Hematopoietic multipotent progenitor cell treated with erythropoietin and hydrocortisone succinate and interleukin-3 and kit ligand, for 4 days (in vitro differentiated cells): ENCODE measurements around the gene HDAC4.
A peak's percentile ranks its signal among the peaks of the same experiment; 100 is the strongest.

Source experiments
- DNase-seq: peaks from one replicate; pipeline ENCODE4 v3.0.0-alpha.2; 2015

The HDAC4 gene

GRCh38 chr2:239229545-239230279, 171.1 kb downstream of the HDAC4 start:
- DNase-seq = no peak

- no peak for DNase-seq
Observed at GRCh38 chr2:239227661-239228371, 173.0 kb downstream of the HDAC4 start.

- no peak for DNase-seq
Observed at GRCh38 chr2:239226677-239227581, 173.9 kb downstream of the HDAC4 start.

DNA sequence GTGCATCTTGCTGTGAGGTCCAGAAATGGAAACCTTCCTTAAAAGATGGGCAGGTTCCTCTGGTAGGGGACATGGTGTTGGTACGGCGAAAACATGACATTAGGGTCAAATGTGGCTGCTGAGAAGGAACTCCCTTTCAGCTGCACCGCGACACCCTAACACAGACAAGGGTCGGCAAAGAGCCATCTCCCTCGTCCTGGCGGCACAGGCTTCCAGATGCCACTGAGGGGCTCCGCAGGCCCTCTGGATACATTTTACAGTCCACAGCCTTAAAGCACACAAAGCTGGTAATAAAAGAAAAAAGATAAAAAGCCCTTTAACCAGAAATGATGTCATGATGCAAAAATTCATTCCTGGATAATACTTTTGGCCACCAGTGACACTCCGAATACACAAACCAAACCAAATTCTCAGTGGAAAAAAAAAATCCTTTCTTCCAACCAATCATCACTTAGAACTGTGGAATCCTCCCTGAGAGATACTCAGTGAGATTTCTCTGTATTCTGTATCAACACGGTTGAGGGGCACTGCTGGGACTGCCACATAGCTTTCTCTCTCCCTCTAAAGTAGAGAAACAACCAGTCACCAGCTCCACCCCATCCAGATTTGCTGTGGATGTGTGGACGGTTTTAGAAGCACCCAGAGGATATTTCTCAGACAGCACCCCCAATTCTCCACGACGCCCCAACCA, 174.8 kb downstream of the HDAC4 start:
- no peak for DNase-seq

- no peak for DNase-seq
Observed at GRCh38 chr2:239225371-239225851, 175.4 kb downstream of the HDAC4 start.

GRCh38 chr2:239224955-239225354, 175.9 kb downstream of the HDAC4 start:
- DNase-seq = no peak

DNA sequence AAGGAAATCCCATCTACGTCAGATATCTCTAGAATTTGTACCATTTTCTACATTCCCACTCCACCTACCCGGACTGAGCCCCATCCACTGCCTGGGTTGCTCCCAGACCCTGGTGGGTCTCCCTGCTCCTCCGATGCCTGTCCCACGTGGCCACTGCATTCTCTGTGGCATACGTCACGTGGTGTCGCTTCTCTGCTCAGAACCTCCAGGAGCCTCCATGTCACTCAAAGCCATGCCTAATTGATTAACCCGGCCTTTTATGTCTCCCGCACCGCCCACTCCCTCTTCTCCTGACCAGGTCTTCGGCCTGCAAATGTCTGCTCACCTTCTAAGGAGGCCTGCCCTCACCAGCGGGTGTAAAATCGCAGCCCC, 176.6 kb downstream of the HDAC4 start:
- no peak for DNase-seq

DNA sequence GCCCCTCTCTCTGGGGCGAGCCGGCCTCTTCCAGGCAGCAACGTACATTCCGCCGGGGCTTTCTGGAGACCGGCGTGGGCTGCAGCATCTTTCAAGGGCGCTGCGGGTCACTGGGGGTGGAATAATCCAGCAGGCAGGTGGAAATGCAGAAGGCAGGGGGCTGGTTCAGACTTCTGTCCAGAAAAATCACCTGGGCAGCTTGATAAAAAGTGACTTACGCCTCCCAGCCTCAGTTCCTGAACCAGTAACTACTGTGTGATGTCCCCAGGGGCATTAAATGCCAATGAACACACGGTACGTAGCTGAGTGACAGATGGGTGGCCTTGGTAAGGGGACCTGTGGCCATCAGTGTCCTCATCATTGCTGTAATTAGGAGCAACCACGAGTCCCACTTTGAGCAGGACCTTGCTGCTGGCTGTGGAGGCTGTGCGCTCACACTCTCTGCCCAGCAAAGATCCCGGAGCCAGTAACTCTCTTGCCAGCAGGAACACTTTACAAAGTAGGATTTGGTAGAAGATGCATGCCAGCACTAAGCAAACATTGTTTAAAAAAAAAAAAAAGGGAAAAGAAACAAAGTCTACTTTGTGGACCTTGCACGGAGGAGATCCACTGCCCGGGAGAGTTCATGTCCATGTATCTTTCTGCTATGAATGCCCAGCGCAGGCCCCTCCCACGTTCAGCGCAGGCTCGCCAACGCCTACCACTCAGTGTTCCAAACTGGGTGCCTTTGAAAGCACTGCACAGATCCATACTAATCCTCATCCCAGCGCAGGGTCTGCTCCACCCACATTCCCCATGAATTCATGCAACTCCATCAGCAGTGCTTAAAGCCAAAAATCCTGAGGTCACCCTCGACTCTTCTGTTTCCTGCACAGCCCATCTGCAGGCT, 177.3 kb downstream of the HDAC4 start:
- DNase-seq = no peak

DNA sequence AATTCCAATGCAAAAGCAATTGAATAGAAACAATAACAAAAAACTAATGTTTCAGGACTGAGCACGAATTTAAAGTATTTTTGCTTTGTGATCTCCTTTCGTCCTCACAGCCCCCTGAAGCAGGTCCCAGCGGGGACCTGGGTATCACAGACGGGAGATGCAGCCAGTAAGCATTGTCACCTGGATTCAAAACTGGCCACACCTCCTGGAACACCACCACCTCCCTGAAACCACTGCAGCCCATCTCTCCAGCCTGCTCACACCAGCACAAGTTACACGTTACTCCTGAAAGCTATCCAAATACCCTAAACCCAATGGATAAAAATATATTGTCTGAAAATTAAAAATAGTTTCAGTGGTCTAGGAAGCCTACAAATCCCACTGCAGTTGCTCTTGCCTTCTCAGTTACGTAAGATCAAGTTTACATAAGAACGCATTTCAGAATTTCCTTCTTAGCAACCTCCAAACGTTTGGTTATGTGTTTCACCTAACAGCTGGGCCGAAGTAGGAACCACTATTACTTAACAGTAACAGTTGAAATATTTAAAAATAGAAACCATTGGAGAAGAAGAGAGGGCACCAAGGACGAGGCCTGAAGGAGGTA, 178.0 kb downstream of the HDAC4 start:
- peak; percentile 81 for DNase-seq

DNA sequence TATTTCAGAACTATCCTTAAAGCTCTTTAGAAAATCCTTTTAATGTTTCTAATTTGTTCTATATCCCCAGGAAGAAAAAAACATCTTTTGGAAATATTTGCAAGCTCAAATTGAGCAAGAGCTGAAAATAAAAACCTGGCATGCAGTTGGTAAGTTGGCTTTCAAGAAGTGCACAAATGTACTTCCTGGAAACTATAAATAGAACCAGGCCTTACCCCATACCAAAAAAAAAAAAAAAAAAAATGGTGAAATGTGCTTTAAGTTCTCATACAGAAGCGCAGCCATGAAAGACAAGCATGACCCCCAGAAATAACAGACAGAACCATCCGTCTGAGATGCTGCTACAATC, 178.5 kb downstream of the HDAC4 start:
- DNase-seq = peak; percentile 82

DNA sequence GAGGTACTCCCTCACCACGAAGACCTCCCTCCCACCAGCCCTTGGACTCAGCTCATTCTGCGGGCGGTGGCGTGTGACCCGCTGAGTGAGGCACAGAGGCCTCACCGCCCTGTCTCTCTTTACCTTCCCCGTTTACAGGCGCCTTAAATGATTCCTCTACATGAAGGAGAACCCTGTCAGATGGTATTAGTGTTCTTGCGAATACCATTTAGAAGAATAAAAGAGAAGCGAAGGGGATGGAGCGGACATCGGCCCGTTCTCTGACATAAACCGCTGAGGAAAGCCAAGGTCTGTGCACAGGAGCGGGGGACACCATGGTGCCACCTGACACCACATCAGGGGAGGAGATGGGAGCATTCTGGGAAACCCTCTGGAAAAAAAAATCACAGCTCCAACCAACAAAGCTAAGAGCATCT, 179.8 kb downstream of the HDAC4 start:
- no peak for DNase-seq

DNA sequence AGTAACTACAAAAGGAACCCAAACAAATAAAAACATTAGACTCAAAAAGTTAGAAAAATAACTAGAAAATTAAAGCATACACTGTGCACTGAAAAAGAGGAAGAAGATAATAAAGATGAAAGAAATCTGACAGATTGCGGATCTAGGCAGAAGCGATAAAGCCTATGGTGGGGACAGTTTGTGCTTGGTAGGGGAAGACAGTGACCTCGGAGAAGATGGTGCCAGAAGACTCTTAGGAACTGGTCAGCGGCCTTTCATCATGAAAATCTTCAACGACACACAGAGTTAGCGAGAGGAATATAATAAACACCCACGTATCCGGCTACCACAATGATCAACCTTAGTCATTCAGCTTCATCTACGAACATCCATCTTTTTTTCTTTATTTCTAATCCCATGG, 180.5 kb downstream of the HDAC4 start:
- DNase-seq = peak; percentile 63

DNA sequence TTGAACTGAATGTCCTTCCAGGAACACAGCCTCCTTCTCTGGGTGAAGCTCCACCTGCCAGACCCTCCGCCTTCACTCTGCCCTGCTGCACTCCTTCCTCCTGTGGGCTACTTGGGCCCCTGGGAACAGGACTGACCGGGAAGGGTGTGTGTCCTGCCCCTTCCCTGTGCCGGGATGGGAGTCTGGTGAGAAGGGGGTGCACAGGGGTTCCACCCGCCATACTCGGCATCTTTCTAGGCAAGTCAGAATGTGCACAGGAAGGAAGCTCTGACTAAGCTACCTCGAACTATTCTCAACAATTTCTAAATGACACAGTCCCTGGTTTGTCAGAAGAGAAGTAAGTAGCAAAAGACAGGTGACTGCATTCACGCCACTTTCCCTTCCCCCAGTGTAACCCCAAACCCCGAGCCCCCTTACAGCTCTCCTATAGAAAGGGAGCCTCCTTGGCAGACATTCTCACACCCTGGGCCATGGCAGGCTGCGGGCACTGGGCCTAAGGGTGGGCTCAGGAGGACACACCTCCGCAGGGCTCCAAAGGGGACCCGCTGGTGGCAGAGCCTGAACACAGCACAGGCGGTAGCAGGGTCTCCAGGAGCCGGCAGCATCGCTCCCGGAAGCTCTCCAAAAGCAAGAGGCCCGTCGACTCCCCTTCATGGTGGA, 184.1 kb downstream of the HDAC4 start:
- DNase-seq = no peak

- no peak for DNase-seq
Observed at GRCh38 chr2:239215988-239216613, 184.7 kb downstream of the HDAC4 start.

GRCh38 chr2:239215136-239215925, 185.5 kb downstream of the HDAC4 start:
- DNase-seq = no peak

DNA sequence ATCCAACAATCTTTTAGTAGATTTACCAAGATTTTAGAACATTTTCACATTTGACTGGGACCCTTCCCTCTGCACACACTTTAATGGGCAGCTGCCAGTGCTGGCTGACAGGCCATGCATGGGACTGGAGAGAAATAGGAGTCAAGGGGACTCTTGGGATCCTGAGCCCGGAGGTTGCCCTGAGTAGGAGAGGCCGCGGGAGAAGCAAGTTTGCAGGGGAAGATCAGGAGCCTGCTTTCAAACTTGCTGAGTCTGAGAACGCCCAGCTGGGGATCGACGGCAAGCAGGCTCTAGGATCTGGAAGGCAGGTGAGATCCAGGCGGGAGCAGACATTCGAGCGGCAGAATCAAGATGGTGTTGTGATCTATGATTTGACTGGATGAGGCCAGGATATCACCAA, 186.1 kb downstream of the HDAC4 start:
- no peak for DNase-seq

- DNase-seq = no peak
Observed at GRCh38 chr2:239213643-239214101, 187.1 kb downstream of the HDAC4 start.

- DNase-seq = no peak
Observed at GRCh38 chr2:239212929-239213642, 187.7 kb downstream of the HDAC4 start.
